GM23248 (cell line): ENCODE measurements around the gene TESPA1. TPM values are rescaled to one million over a fixed set of nuclear protein-coding genes. Genes with fewer than 3 reads are reported as not detected.

Source experiments
- DNase-seq: peaks from one replicate; pipeline ENCODE4 v3.0.0-alpha.2; 2015
- H2AFZ ChIP-seq: fragments of 200-600 bp; sonication (generic); 2 replicates; pipeline ENCODE4 v1.6.1; 2016; ENCODE audit warnings: antibody characterized with exemption
- H3F3A ChIP-seq: fragments of 200-600 bp; sonication (generic); 2 replicates; pipeline ENCODE4 v1.6.1; 2016; ENCODE audit warnings: mild to moderate bottlenecking, antibody characterized with exemption, mixed run types; ENCODE audit not compliant: insufficient read depth
- H3K27ac ChIP-seq: fragments of 200-600 bp; sonication (generic); 2 replicates; pipeline ENCODE4 v1.5.1; 2016; ENCODE audit warnings: mild to moderate bottlenecking
- H3K27me3 ChIP-seq: fragments of 200-600 bp; sonication (generic); replicated peaks from 2 replicates; pipeline ENCODE4 v1.6.1; 2016; ENCODE audit warnings: mild to moderate bottlenecking; ENCODE audit not compliant: insufficient read depth
- H3K36me3 ChIP-seq: fragments of 200-600 bp; sonication (generic); 2 replicates; pipeline ENCODE4 v1.6.1; 2016; ENCODE audit warnings: low read depth, mild to moderate bottlenecking
- H3K4me1 ChIP-seq: fragments of 200-600 bp; sonication (generic); 2 replicates; pipeline ENCODE4 v1.6.1; 2016; ENCODE audit warnings: mild to moderate bottlenecking; ENCODE audit not compliant: insufficient read depth
- H3K4me2 ChIP-seq: fragments of 200-600 bp; sonication (generic); one replicate; pipeline ENCODE4 v1.6.1; 2016; ENCODE audit warnings: mild to moderate bottlenecking; ENCODE audit not compliant: unreplicated experiment
- H3K4me3 ChIP-seq: fragments of 200-600 bp; sonication (generic); 2 replicates; pipeline ENCODE4 v1.5.1; 2016; ENCODE audit warnings: mild to moderate bottlenecking
- H3K79me2 ChIP-seq: fragments of 200-600 bp; sonication (generic); 2 replicates; pipeline ENCODE4 v1.6.1; 2016; ENCODE audit warnings: mild to moderate bottlenecking; ENCODE audit not compliant: insufficient read depth
- H3K9ac ChIP-seq: fragments of 200-600 bp; sonication (generic); 2 replicates; pipeline ENCODE4 v1.6.1; 2016; ENCODE audit warnings: mild to moderate bottlenecking
- H3K9me2 ChIP-seq: fragments of 200-600 bp; sonication (generic); 2 replicates; pipeline ENCODE4 v1.6.1; 2016; ENCODE audit warnings: mixed run types, mild to moderate bottlenecking, moderate library complexity; ENCODE audit not compliant: insufficient read depth
- H3K9me3 ChIP-seq: fragments of 200-600 bp; sonication (generic); one replicate; pipeline ENCODE4 v1.6.1; 2017; ENCODE audit warnings: low read depth
- H4K20me1 ChIP-seq: fragments of 200-600 bp; sonication (generic); 2 replicates; pipeline ENCODE4 v1.6.0; 2016; ENCODE audit not compliant: insufficient read depth
- EZH2 ChIP-seq: fragments of 200-600 bp; sonication (generic); IDR thresholded peaks from 2 replicates; pipeline ENCODE4 v1.6.1; 2018; ENCODE audit warnings: antibody characterized with exemption, mild to moderate bottlenecking; ENCODE audit not compliant: insufficient read depth, poor library complexity, severe bottlenecking
- EZH2phosphoT487 ChIP-seq: fragments of 200-600 bp; sonication (generic); IDR thresholded peaks from 2 replicates; pipeline ENCODE4 v1.6.1; 2018; ENCODE audit warnings: antibody characterized with exemption, moderate library complexity, mild to moderate bottlenecking, low read depth; ENCODE audit not compliant: insufficient read depth
- WGBS, 2 experiments: methylation state at CpG; one replicate each; pipeline ENCODE4 v1.1.6; 2015 to 2017; ENCODE audit warnings: low lambda C conversion rate in 2 of 2, low coverage in 1 of 2; ENCODE audit errors: missing lambda C conversion rate in 2 of 2; 5-methylcytosine and 5-hydroxymethylcytosine counted together
- in situ Hi-C: fragments of 300-500 bp; cut with MboI; formaldehyde crosslinking; loops from 2 replicates; pipeline ENCODE4 v1.15.0; 2020
- polyA plus RNA-seq: library from polyadenylated mRNA; unstranded; fragments of >200 nt; fragmentation: Nextera tagmentation; extraction: Ambion mirVana; gene quantifications from 2 replicates; pipeline ENCODE4 v1.2.1, GENCODE V29; 2016
- total RNA-seq: library from RNA; depleted of rRNA; stranded (reverse); fragments of >200 nt; shearing (Covaris generic); gene quantifications from 2 replicates; pipeline ENCODE4 v1.2.3, GENCODE V29; 2014

The TESPA1 gene
- total and polyA plus RNA-seq, 2 experiments from 2014 or later = not detected

- no peak overlapping the region for H3K9ac ChIP-seq
- H3K4me2 ChIP-seq = no peak overlapping the region
- H3K9me3 ChIP-seq = no peaks in the 10 kb centered on the region
- peaks cover 8% of the 10 kb centered on the region for H3K27me3 ChIP-seq
- no peaks in the 10 kb centered on the region for H3K4me1 ChIP-seq
- no peak overlapping the region for H2AFZ ChIP-seq
- no peak for TF ChIP-seq EZH2phosphoT487
- TF ChIP-seq EZH2 = no peak
- H3K4me3 ChIP-seq = no peak overlapping the region
- no peaks in the 10 kb centered on the region for H3K9me2 ChIP-seq
- no peak for DNase-seq
- in situ Hi-C loops = no loop called here
- no peaks in the 10 kb centered on the region for H3F3A ChIP-seq
- no peaks in the 10 kb centered on the region for H4K20me1 ChIP-seq
- no peaks in the 10 kb centered on the region for H3K79me2 ChIP-seq
- no peaks in the 10 kb centered on the region for H3K36me3 ChIP-seq
- H3K27ac ChIP-seq = no peak overlapping the region
Measured at GRCh38 chr12:54954228-54954627, 30.3 kb downstream of the TESPA1 start.

GRCh38 chr12:54950071-54950727 lies 34.4 kb downstream of the TESPA1 start:
- no peak overlapping the region for H3K4me2 ChIP-seq
- no peaks in the 10 kb centered on the region for H3K9me3 ChIP-seq
- no peaks in the 10 kb centered on the region for H3K4me1 ChIP-seq
- no peaks in the 10 kb centered on the region for H3F3A ChIP-seq
- no peak overlapping the region for H2AFZ ChIP-seq
- 37 to 46% methylated on average over 1 of the region's 1 CpG for WGBS, 2 experiments
- DNase-seq = no peak
- H4K20me1 ChIP-seq = no peaks in the 10 kb centered on the region
- no peak overlapping the region for H3K9ac ChIP-seq
- no peak overlapping the region for H3K27ac ChIP-seq
- TF ChIP-seq EZH2phosphoT487 = no peak
- TF ChIP-seq EZH2 = no peak
- no peaks in the 10 kb centered on the region for H3K36me3 ChIP-seq
- H3K79me2 ChIP-seq = no peaks in the 10 kb centered on the region
- no peak overlapping the region for H3K4me3 ChIP-seq
- no peaks in the 10 kb centered on the region for H3K9me2 ChIP-seq
- peaks cover 3% of the 10 kb centered on the region; the same call in 1 of the 2 replicates for H3K27me3 ChIP-seq
- in situ Hi-C loops = no loop called here

GRCh38 chr12:54949073-54949711 lies 35.4 kb downstream of the TESPA1 start:
- Histone ChIP-seq H3K79me2 (no peaks in the 10 kb centered on the region), H3K9me2 (no peaks in the 10 kb centered on the region), H3K27me3 (peaks cover 3% of the 10 kb centered on the region; the same call in 1 of the 2 replicates), H3K4me2 (no peak overlapping the region), H3F3A (no peaks in the 10 kb centered on the region), H3K4me3 (no peak overlapping the region), H3K9me3 (no peaks in the 10 kb centered on the region), H4K20me1 (no peaks in the 10 kb centered on the region), H3K27ac (no peak overlapping the region), H3K4me1 (no peaks in the 10 kb centered on the region), H3K9ac (no peak overlapping the region), H3K36me3 (no peaks in the 10 kb centered on the region), H2AFZ (no peak overlapping the region)
- in situ Hi-C loops = no loop called here
- WGBS, 2 experiments = 28 to 41% methylated on average over 2 of the region's 2 CpGs
- TF ChIP-seq EZH2phosphoT487 = no peak
- no peak for TF ChIP-seq EZH2
- DNase-seq = no peak

- Histone ChIP-seq H3K27me3 (peaks cover 3% of the 10 kb centered on the region; the same call in 1 of the 2 replicates), H3K9me3 (no peaks in the 10 kb centered on the region), H3K9me2 (no peaks in the 10 kb centered on the region), H3K9ac (no peak overlapping the region), H3K79me2 (no peaks in the 10 kb centered on the region), H3K36me3 (no peaks in the 10 kb centered on the region), H3K4me2 (no peak overlapping the region), H3K4me1 (no peaks in the 10 kb centered on the region), H3K4me3 (no peak overlapping the region), H3F3A (no peaks in the 10 kb centered on the region), H2AFZ (no peak overlapping the region), H4K20me1 (no peaks in the 10 kb centered on the region), H3K27ac (no peak overlapping the region)
- DNase-seq = no peak
- no peak for TF ChIP-seq EZH2phosphoT487
- TF ChIP-seq EZH2 = no peak
- in situ Hi-C loops = no loop called here
- 71 to 83% methylated on average over 1 of the region's 1 CpG for WGBS, 2 experiments
Measured at GRCh38 chr12:54948171-54948570, 36.4 kb downstream of the TESPA1 start.
